HCT116 (cell line): ENCODE results near the gene IDUA.

Experiments used
- EGR1 ChIP-seq: IDR thresholded peaks from 2 replicates; pipeline ENCODE4 v1.6.1; 2012; ENCODE audit warnings: low read depth
- RAD21 ChIP-seq: IDR thresholded peaks from 2 replicates; pipeline ENCODE4 v1.6.1; 2012; ENCODE audit warnings: low read depth, mild to moderate bottlenecking
- TF ChIP-seq, protein P1 (sequence below), 3 experiments: fragments of 200-600 bp in 1 of 3; sonication (generic) in 1 of 3; IDR thresholded peaks in 2 of 3; conservative IDR thresholded peaks in 1 of 3; 2 replicates each; pipeline ENCODE4 v1.5.1; 2012 to 2017; ENCODE audit warnings: low read depth in 2 of 3, low read length in 2 of 3, antibody characterized with exemption in 1 of 3, borderline replicate concordance in 1 of 3, control low read depth in 1 of 3, mild to moderate bottlenecking in 1 of 3, mixed read lengths in 1 of 3, mixed run types in 1 of 3, moderate library complexity in 1 of 3; ENCODE audit not compliant: insufficient read depth in 1 of 3

DNA sequence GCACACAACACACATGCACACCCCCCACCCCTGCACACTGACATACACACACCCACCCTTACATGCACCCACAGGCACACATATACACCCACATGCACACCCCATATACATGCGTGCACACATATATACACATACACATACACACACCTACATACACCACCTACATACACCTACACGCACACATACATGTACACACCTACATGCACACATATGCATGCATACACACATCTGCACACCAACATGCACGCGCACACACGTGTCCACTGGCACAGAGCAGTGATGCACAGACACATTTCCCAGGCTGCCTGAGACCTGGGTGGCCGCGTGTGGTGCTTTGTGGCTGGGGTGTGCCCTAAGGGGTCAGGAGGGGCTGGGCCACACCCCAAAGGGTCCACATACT, 56.3 kb downstream of the IDUA start:
- TF ChIP-seq, protein P1, sequence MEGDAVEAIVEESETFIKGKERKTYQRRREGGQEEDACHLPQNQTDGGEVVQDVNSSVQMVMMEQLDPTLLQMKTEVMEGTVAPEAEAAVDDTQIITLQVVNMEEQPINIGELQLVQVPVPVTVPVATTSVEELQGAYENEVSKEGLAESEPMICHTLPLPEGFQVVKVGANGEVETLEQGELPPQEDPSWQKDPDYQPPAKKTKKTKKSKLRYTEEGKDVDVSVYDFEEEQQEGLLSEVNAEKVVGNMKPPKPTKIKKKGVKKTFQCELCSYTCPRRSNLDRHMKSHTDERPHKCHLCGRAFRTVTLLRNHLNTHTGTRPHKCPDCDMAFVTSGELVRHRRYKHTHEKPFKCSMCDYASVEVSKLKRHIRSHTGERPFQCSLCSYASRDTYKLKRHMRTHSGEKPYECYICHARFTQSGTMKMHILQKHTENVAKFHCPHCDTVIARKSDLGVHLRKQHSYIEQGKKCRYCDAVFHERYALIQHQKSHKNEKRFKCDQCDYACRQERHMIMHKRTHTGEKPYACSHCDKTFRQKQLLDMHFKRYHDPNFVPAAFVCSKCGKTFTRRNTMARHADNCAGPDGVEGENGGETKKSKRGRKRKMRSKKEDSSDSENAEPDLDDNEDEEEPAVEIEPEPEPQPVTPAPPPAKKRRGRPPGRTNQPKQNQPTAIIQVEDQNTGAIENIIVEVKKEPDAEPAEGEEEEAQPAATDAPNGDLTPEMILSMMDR (IDR thresholded peaks at IDR 0.05 in 2 of 3, conservative IDR thresholded peaks at IDR 0.05 in 1 of 3; ENCODE audit: borderline replicate concordance in 1 of 3, insufficient read depth in 1 of 3, low read depth in 2 of 3, low read length in 2 of 3), result no peak
- TF ChIP-seq EGR1, result no peak
- TF ChIP-seq RAD21, result no peak
